ENCODE data around the gene CNTNAP2. TPM values are rescaled to one million over a fixed set of nuclear protein-coding genes. Genes with fewer than 3 reads are reported as not detected.

Gene CNTNAP2
- total RNA-seq, 1 donor: 0.54 TPM

GRCh38 chr7:148245381-148245780 is 2128.8 kb downstream of the CNTNAP2 start:
- no peak for DNase-seq (ENCODE audit: low read depth in 2 of 3, low spot score in 2 of 3)

- no peak for DNase-seq (ENCODE audit: low read depth in 2 of 3, low spot score in 2 of 3)
Observed at GRCh38 chr7:148253629-148254028, 2137.0 kb downstream of the CNTNAP2 start.

- DNase-seq (ENCODE audit: low read depth in 2 of 3, low spot score in 2 of 3): peak in 1 of 3 donors; percentile 11
Observed at GRCh38 chr7:148255333-148255732, 2138.7 kb downstream of the CNTNAP2 start.

GRCh38 chr7:148256433-148256832 is 2139.8 kb downstream of the CNTNAP2 start:
- DNase-seq (ENCODE audit: low read depth in 2 of 3, low spot score in 2 of 3): no peak

GRCh38 chr7:148260599-148260998 is 2144.0 kb downstream of the CNTNAP2 start:
- no peak for DNase-seq (ENCODE audit: low read depth in 2 of 3, low spot score in 2 of 3)

- DNase-seq (ENCODE audit: low read depth in 2 of 3, low spot score in 2 of 3): no peak
Observed at GRCh38 chr7:148261523-148261922, 2144.9 kb downstream of the CNTNAP2 start.

- peak in 1 of 3 donors; percentile 73 for DNase-seq (ENCODE audit: low read depth in 2 of 3, low spot score in 2 of 3)
Observed at GRCh38 chr7:148261996-148262688, 2145.5 kb downstream of the CNTNAP2 start.

- DNase-seq (ENCODE audit: low read depth in 2 of 3, low spot score in 2 of 3): peak; percentile 34 to 84 (median 79)
Observed at GRCh38 chr7:148262721-148263229, 2146.2 kb downstream of the CNTNAP2 start.

- DNase-seq (ENCODE audit: low read depth in 2 of 3, low spot score in 2 of 3): peak in 1 of 3 donors; percentile 66
Observed at GRCh38 chr7:148264933-148265557, 2148.4 kb downstream of the CNTNAP2 start.

- DNase-seq (ENCODE audit: low read depth in 2 of 3, low spot score in 2 of 3): no peak
Observed at GRCh38 chr7:148265896-148266295, 2149.3 kb downstream of the CNTNAP2 start.

- DNase-seq (ENCODE audit: low read depth in 2 of 3, low spot score in 2 of 3): no peak
Observed at GRCh38 chr7:148266795-148267194, 2150.2 kb downstream of the CNTNAP2 start.

GRCh38 chr7:148270576-148270975 is 2154.0 kb downstream of the CNTNAP2 start:
- DNase-seq (ENCODE audit: low read depth in 2 of 3, low spot score in 2 of 3): no peak

- no peak for DNase-seq (ENCODE audit: low read depth in 2 of 3, low spot score in 2 of 3)
Observed at GRCh38 chr7:148274118-148274517, 2157.5 kb downstream of the CNTNAP2 start.

GRCh38 chr7:148275359-148275890 is 2158.8 kb downstream of the CNTNAP2 start:
- DNase-seq (ENCODE audit: low read depth in 2 of 3, low spot score in 2 of 3): no peak

- DNase-seq (ENCODE audit: low read depth in 2 of 3, low spot score in 2 of 3): peak in 1 of 3 donors; percentile 6
Observed at GRCh38 chr7:148276314-148277041, 2159.9 kb downstream of the CNTNAP2 start.

- no peak for DNase-seq (ENCODE audit: low read depth in 2 of 3, low spot score in 2 of 3)
Observed at GRCh38 chr7:148277042-148277660, 2160.6 kb downstream of the CNTNAP2 start.

- no peak for DNase-seq (ENCODE audit: low read depth in 2 of 3, low spot score in 2 of 3)
Observed at GRCh38 chr7:148286150-148286549, 2169.5 kb downstream of the CNTNAP2 start.

- no peak for DNase-seq (ENCODE audit: low read depth in 2 of 3, low spot score in 2 of 3)
Observed at GRCh38 chr7:148287538-148287937, 2170.9 kb downstream of the CNTNAP2 start.

- DNase-seq (ENCODE audit: low read depth in 2 of 3, low spot score in 2 of 3): no peak
Observed at GRCh38 chr7:148288592-148289151, 2172.1 kb downstream of the CNTNAP2 start.

GRCh38 chr7:148289630-148290029 is 2173.0 kb downstream of the CNTNAP2 start:
- no peak for DNase-seq (ENCODE audit: low read depth in 2 of 3, low spot score in 2 of 3)

All from hematopoietic multipotent progenitor cell (in vitro differentiated cells).